HL-60 (cell line): ENCODE data around the gene OTOP3.

Source experiments
- DNase-seq, 2 experiments: peaks; one replicate each; pipeline ENCODE4 v3.0.0-alpha.2; 2010 to 2020; ENCODE audit warnings: low read depth in 1 of 2, low spot score in 1 of 2
- H3K27ac ChIP-seq: fragments of 250-450 bp; sonication (Bioruptor Pico); replicated peaks from 2 replicates; pipeline ENCODE4 v1.5.1; 2020; ENCODE audit warnings: mild to moderate bottlenecking, moderate library complexity
- H3K27me3 ChIP-seq: fragments of 250-450 bp; sonication (Bioruptor Pico); 2 replicates; pipeline ENCODE4 v1.5.1; 2021; ENCODE audit warnings: mild to moderate bottlenecking, moderate library complexity; ENCODE audit not compliant: insufficient read depth, poor library complexity, severe bottlenecking
- H3K4me3 ChIP-seq: replicated peaks from 2 replicates; pipeline ENCODE4 v1.5.1; 2011; ENCODE audit warnings: mild to moderate bottlenecking, control low read depth, low read length; ENCODE audit not compliant: insufficient read depth
- CTCF ChIP-seq: IDR thresholded peaks from one replicate; pipeline ENCODE4 v1.5.1; 2011; ENCODE audit warnings: low read length, control low read depth, inconsistent platforms; ENCODE audit not compliant: insufficient read depth
- GABPA ChIP-seq: IDR thresholded peaks from 2 replicates; pipeline ENCODE4 v1.6.1; 2012; ENCODE audit warnings: low read depth
- POLR2AphosphoS5 ChIP-seq: IDR thresholded peaks from 2 replicates; pipeline ENCODE4 v1.6.1; 2012; ENCODE audit warnings: low read depth
- REST ChIP-seq: IDR thresholded peaks from 2 replicates; pipeline ENCODE4 v1.6.1; 2012; ENCODE audit warnings: low read depth; ENCODE audit not compliant: insufficient replicate concordance
- SPI1 ChIP-seq: IDR thresholded peaks from 2 replicates; pipeline ENCODE4 v1.6.1; 2012; ENCODE audit warnings: low read depth, mild to moderate bottlenecking, borderline replicate concordance

The OTOP3 gene

DNA sequence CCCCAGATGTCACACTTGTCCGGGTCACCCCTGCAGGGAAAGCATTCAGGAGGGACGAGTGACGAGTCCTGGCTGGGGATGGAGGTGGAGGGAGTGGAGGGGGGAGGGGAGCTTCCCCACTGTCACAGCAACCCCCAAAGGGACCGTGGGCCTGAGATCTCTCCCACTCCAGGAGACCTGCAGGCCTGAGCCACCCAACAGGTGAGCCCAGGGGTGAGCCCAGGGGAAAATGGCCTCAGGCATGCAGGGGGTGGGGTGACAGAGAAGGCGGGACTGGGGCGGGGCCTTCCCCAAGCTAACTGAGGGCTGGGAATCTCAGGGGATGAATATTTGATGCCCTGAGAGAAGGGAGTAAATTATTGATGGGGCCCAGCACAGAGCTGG, 15.1 kb upstream of the OTOP3 start:
- TF ChIP-seq POLR2AphosphoS5 (no peak), CTCF (no peak), GABPA (no peak), REST (no peak)
- H3K27me3 ChIP-seq = peaks cover 30% of the 10 kb centered on the region
- no peak overlapping the region for H3K27ac ChIP-seq
- H3K4me3 ChIP-seq = no peak overlapping the region
- no peak for DNase-seq

GRCh38 chr17:74921026-74921681, 14.5 kb upstream of the OTOP3 start:
- no peak overlapping the region for H3K27ac ChIP-seq
- no peak overlapping the region for H3K4me3 ChIP-seq
- H3K27me3 ChIP-seq = peaks cover 35% of the 10 kb centered on the region
- TF ChIP-seq GABPA = no peak
- TF ChIP-seq SPI1 = no peak
- TF ChIP-seq CTCF = no peak
- DNase-seq = no peak

DNA sequence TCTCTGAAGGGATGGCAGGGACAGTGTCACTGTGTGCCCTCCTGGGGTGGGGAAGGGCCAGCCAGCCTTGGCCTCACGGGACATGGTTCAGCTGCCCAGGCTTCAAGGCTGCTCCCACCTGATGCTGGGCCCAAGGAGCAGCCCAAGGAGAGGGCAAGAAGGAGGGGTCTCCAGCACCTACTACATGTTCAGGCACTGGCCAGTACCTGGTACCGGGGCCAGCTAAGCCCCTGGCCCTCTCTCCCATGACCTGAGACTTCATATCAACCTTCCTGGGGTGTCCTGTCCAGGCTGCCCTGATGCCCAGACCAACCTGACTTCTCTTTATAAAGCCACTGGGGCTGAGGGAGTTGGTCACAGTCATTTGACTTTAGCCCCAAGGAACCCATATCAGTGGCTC, 13.9 kb upstream of the OTOP3 start:
- Histone ChIP-seq H3K4me3 (no peak overlapping the region), H3K27ac (no peak overlapping the region), H3K27me3 (peaks cover 36% of the 10 kb centered on the region)
- TF ChIP-seq REST = no peak
- no peak for DNase-seq

DNA sequence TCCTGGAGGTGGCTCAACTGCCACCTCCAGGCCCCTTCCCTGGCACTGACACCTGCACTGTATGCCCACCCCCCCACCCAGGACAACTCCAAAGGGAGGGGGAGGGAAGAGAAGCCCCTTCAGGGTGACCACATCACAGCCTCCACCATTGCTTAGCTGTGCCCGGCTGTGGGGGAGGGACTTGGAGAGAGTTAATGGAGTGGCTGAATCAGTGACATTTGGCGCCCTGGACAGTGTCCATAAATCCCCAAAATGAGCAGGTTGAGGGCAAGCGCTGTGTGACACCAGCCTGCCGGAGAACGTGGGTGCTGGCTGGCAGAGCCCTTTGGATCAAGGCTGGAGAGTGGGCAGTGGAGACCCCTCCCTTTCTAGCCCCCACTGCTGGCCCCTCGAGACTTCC, 13.5 kb upstream of the OTOP3 start:
- no peak overlapping the region for H3K4me3 ChIP-seq
- no peak for TF ChIP-seq SPI1
- no peak for DNase-seq
- H3K27ac ChIP-seq = no peak overlapping the region
- peaks cover 36% of the 10 kb centered on the region for H3K27me3 ChIP-seq

- no peak within 1 kb of the TSS for H3K27ac ChIP-seq
- peak within 1 kb of the TSS; percentile 11; the same call in 1 of the 2 replicates for H3K4me3 ChIP-seq
- TF ChIP-seq REST (no peak), GABPA (no peak), SPI1 (no peak), POLR2AphosphoS5 (no peak), CTCF (no peak)
- DNase-seq = no peak
- peaks cover 36% of the 10 kb centered on the region for H3K27me3 ChIP-seq
Observed at GRCh38 chr17:74922694-74923537, 12.8 kb upstream of the OTOP3 start, which contains the start of gene USH1G. Gene USH1G, minus strand, starts transcription at chr17:74923255. Its CDS starts 182 bp downstream, at chr17:74923073.
